Measurements from ENCODE around the gene SEMA6A.

Gene SEMA6A

DNA sequence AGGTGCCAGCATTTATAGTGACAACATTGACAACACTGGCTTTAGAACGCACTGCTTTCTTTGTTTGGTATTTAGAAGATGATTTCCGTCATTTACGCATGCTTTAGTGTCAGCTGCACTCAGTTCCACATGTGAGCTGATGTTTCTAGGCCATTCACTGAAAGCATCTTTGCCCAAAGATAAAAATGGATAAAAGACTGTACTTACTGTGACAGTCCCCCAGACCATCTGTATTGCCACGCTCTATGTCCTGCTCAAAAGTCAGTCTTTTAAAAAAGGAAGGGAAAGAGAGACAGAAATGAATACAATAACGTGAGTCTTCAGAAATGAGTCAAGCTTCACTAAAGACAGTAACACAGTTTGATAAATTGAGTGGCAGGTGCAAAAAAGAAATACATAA, 99.3 kb downstream of the SEMA6A start:
- H3K27ac ChIP-seq (replicated peaks) = no peak overlapping the region
- no peak for DNase-seq (ENCODE audit: low read depth in 1 of 2, low spot score in 1 of 2)
- TF ChIP-seq GABPA (IDR thresholded peaks at IDR 0.05; ENCODE audit: low read depth) (no peak), SPI1 (IDR thresholded peaks at IDR 0.05; ENCODE audit: borderline replicate concordance, low read depth) (no peak), POLR2AphosphoS5 (IDR thresholded peaks at IDR 0.05; ENCODE audit: low read depth) (no peak)
- TF ChIP-seq, protein P1, sequence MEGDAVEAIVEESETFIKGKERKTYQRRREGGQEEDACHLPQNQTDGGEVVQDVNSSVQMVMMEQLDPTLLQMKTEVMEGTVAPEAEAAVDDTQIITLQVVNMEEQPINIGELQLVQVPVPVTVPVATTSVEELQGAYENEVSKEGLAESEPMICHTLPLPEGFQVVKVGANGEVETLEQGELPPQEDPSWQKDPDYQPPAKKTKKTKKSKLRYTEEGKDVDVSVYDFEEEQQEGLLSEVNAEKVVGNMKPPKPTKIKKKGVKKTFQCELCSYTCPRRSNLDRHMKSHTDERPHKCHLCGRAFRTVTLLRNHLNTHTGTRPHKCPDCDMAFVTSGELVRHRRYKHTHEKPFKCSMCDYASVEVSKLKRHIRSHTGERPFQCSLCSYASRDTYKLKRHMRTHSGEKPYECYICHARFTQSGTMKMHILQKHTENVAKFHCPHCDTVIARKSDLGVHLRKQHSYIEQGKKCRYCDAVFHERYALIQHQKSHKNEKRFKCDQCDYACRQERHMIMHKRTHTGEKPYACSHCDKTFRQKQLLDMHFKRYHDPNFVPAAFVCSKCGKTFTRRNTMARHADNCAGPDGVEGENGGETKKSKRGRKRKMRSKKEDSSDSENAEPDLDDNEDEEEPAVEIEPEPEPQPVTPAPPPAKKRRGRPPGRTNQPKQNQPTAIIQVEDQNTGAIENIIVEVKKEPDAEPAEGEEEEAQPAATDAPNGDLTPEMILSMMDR (IDR thresholded peaks at IDR 0.05; ENCODE audit: insufficient read depth, low read length) = no peak
- TF ChIP-seq, protein P2, sequence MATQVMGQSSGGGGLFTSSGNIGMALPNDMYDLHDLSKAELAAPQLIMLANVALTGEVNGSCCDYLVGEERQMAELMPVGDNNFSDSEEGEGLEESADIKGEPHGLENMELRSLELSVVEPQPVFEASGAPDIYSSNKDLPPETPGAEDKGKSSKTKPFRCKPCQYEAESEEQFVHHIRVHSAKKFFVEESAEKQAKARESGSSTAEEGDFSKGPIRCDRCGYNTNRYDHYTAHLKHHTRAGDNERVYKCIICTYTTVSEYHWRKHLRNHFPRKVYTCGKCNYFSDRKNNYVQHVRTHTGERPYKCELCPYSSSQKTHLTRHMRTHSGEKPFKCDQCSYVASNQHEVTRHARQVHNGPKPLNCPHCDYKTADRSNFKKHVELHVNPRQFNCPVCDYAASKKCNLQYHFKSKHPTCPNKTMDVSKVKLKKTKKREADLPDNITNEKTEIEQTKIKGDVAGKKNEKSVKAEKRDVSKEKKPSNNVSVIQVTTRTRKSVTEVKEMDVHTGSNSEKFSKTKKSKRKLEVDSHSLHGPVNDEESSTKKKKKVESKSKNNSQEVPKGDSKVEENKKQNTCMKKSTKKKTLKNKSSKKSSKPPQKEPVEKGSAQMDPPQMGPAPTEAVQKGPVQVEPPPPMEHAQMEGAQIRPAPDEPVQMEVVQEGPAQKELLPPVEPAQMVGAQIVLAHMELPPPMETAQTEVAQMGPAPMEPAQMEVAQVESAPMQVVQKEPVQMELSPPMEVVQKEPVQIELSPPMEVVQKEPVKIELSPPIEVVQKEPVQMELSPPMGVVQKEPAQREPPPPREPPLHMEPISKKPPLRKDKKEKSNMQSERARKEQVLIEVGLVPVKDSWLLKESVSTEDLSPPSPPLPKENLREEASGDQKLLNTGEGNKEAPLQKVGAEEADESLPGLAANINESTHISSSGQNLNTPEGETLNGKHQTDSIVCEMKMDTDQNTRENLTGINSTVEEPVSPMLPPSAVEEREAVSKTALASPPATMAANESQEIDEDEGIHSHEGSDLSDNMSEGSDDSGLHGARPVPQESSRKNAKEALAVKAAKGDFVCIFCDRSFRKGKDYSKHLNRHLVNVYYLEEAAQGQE (IDR thresholded peaks at IDR 0.05; ENCODE audit: insufficient replicate concordance, low read depth) = no peak
- H3K4me3 ChIP-seq (replicated peaks; ENCODE audit: insufficient read depth, low read length) = no peak overlapping the region
- H3K27me3 ChIP-seq (ENCODE audit: insufficient read depth, poor library complexity, severe bottlenecking) = no peaks in the 10 kb centered on the region

- Histone ChIP-seq H3K4me3 (replicated peaks; ENCODE audit: insufficient read depth, low read length) (no peak overlapping the region), H3K27me3 (ENCODE audit: insufficient read depth, poor library complexity, severe bottlenecking) (no peaks in the 10 kb centered on the region), H3K27ac (replicated peaks) (no peak overlapping the region)
- DNase-seq (ENCODE audit: low read depth in 1 of 2, low spot score in 1 of 2) = no peak
- no peak for TF ChIP-seq GABPA (IDR thresholded peaks at IDR 0.05; ENCODE audit: low read depth)
- TF ChIP-seq, protein P2 (IDR thresholded peaks at IDR 0.05; ENCODE audit: insufficient replicate concordance, low read depth) = no peak
- TF ChIP-seq POLR2AphosphoS5 (IDR thresholded peaks at IDR 0.05; ENCODE audit: low read depth) = no peak
- no peak for TF ChIP-seq SPI1 (IDR thresholded peaks at IDR 0.05; ENCODE audit: borderline replicate concordance, low read depth)
- TF ChIP-seq, protein P1 (IDR thresholded peaks at IDR 0.05; ENCODE audit: insufficient read depth, low read length) = no peak
Observed at GRCh38 chr5:116473706-116474105, 100.9 kb downstream of the SEMA6A start.

DNA sequence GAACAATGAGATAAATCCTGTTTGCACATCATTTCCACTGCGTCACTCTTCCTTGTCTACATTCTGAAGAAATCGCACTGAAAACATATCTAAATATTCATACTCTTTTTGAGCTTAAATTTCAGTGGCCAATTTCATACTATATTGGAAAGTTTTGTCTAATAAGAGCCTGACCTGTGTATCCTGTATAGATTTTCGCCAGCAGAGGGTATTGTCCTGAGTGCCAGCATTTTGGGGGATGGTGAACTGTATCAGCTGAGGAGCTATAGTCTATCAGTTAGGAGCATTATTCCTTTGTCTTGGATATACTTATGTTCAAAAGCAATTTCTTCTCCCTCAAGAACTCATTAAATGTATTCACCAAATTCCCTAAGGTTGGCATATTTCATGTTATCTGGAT, 102.3 kb downstream of the SEMA6A start:
- H3K27ac ChIP-seq (replicated peaks) = no peak overlapping the region
- TF ChIP-seq GABPA (IDR thresholded peaks at IDR 0.05; ENCODE audit: low read depth) (no peak), SPI1 (IDR thresholded peaks at IDR 0.05; ENCODE audit: borderline replicate concordance, low read depth) (no peak), POLR2AphosphoS5 (IDR thresholded peaks at IDR 0.05; ENCODE audit: low read depth) (no peak)
- TF ChIP-seq, protein P1 (IDR thresholded peaks at IDR 0.05; ENCODE audit: insufficient read depth, low read length) = no peak
- TF ChIP-seq, protein P2 (IDR thresholded peaks at IDR 0.05; ENCODE audit: insufficient replicate concordance, low read depth) = no peak
- DNase-seq (ENCODE audit: low read depth in 1 of 2, low spot score in 1 of 2) = no peak

More for the DNA sequence above, 102.3 kb downstream of the SEMA6A start:
- Histone ChIP-seq H3K4me3 (replicated peaks; ENCODE audit: insufficient read depth, low read length) (no peak overlapping the region), H3K27me3 (ENCODE audit: insufficient read depth, poor library complexity, severe bottlenecking) (no peaks in the 10 kb centered on the region)
